ENCODE results near the gene PER1. TPM values are rescaled to one million over a fixed set of nuclear protein-coding genes. Genes with fewer than 3 reads are reported as not detected.

The PER1 gene
- total and polyA plus RNA-seq, 2 of the 8 experiments (the other 6 are each of a cell fraction or from before 2014, with no cell fraction given) = 9.6 to 38.0 TPM

DNA sequence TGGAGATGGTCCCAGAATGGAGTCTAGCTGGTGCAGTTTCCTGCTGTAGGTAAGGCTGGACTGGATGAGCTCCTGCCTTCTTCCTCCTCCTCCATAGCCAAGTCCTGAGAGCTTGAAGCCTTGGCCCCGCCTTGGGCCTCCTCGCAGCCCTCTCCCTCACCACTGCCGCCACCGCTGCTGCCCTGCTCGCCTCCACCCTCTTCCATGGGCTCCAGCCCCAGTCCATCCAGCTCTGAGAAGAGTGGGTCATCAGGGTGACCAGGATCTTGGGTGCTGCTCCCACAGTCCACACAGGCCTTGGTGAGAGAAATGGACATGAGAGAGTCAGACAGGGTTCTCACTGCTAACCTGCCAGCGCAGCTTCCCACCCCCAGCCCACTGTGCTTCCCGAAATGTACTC is 11.2 kb downstream of the PER1 start (continued):
- TF ChIP-seq FOSL1 (IDR thresholded peaks at IDR 0.05; ENCODE audit: insufficient read depth, low read depth, low read length) = no peak

Measured in H1 (cell line).